Amygdala (tissue), 56 donors: Measurements from ENCODE around the gene PCDHGC5.

Source experiments
- DNase-seq, 56 donors: peaks; one replicate each; lab custom pipeline; 2025; lab: John Stamatoyannopoulos, UW

Gene PCDHGC5

DNA sequence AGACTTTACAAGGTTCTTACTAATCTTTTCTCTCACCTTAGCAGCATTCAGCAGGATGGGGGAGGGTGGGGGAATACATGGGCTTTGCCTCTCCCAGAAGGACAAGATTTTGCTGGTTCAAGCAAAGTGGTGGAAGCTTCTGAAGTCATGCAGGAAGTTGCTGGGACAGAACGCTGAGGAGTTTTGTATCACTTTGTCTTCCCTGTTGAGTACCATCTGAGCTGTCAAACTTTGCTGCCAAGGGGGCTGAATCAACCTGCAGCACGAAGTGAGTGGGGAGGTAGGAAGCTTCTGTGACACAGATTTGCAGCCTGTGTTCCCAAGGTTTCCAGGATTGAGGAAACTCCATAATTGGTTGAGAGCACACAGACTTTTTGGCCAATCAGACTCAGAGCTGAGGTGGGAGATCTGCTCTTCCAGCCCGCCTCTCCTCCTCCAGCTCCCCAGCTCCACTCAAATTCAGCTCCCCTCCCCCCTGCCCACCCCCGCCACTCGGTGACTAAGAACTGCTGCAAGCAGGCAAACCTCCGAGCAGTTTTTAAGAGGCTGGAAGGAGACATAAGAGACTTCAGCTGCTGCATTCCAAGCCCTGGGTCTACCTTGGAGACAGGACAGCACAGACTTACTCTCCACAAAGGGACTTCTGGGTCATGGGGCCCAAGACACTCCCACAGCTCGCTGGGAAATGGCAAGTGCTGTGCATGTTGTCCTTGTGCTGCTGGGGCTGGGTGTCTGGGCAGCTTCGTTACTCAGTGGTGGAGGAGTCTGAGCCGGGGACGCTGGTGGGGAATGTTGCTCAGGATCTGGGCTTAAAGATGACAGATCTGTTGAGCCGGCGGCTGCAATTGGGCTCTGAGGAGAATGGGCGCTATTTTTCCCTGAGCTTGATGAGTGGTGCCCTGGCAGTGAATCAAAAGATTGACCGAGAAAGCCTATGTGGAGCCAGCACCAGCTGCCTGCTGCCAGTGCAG is at the start of gene PCDHGC5:
Gene PCDHGC5 (plus strand): TSS at position 491 of the 971 bp plus-strand sequence. CDS start 160 bp downstream, at position 651.
- peak in 42 of 56 donors; percentile 35 to 86 (median 66) for DNase-seq

DNA sequence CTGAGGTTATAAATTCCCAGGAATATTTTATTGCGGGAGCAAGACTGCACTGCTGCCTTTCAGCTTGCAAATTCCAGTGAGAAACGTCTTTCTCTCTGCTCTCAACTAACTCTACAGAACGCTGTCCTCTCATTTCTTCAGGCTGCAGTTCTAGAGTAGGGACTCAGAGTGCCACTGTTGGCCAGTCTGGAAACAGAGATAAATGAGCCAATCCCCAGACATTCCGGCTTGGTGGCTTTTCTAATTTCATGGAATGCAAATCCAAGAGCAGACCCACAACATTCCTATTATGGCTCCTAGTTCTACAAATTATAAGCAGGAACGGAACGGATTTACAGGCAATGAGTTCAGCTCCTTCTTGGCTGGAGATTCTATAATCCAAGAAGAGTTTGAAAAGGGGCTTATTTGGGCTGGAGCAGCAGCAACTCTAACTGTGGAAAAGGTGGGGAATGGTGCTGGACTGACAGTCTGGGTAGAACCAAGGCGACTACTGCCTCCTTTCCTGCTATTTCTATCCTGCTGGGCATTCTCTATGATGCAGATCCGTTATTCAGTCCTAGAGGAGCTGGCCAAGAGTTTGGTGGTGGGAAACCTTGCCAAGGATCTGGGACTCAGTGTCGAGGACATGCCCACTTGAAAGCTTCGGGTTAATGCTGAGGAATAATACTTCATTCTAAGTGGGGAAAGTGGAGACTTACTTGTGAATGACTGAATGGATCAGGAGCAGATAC is 49.3 kb upstream of the PCDHGC5 start:
- no peak for DNase-seq

DNA sequence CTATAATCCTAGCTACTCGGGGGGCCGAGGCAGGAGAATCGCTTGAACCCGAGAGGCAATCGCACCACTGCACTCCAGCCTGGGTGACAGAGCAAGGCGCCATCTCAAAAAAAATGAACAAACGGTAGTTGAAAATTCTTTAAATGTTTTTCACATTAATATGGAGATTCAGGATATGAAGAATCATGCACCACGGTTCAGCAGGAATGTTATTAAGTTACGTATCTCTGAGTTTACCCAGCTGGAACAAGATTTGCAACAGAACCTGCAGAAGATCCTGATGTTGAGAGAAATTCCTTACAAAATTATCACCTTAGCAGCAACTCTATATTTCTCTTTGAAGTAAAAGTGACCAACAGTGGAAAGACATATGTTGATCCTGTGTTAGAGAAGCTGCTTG is 48.5 kb upstream of the PCDHGC5 start:
- no peak for DNase-seq

DNA sequence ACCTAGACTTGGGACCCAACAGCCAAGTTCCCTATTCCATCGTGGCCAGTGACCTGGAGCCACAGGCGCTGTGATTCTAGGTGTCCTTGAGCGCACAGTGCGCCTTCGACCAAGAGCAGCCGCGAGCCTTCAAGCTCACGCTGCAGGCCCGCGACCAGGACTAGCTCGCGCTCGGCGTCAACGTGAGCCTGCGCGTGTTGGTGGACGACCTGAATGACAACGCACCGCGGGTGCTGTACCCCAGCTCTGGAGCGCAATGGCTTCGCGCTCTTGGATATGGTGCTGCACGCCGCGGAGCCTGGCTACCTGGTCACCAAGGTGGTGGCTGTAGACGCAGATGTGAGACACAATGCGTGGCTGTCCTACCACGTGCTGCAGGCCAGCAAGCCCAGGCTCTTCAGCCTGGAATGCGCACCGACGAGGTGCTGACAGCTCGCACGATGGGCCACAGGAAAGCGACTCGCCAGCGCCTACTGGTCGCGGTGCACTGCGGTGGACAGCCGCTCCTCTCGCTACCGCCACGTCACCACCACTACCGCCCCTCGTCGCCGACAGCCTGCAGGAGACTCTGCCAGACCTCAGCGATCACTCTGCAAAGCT is 47.2 kb upstream of the PCDHGC5 start:
- no peak for DNase-seq

GRCh38 chr5:141465351-141465750 is 23.5 kb upstream of the PCDHGC5 start:
- DNase-seq = no peak

GRCh38 chr5:141475625-141476131 is 13.2 kb upstream of the PCDHGC5 start, which contains the start of gene PCDHGC3:
PCDHGC3 (plus strand) TSS chr5:141475966; CDS start chr5:141476117, 151 bp downstream.
- peak in 52 of 56 donors; percentile 41 to 92 (median 79) for DNase-seq

GRCh38 chr5:141476132-141476911 is 12.6 kb upstream of the PCDHGC5 start:
- DNase-seq = peak in 10 of 56 donors; percentile 29 to 59 (median 46)

- DNase-seq = no peak
These were observed 11.8 kb upstream of the PCDHGC5 start for GRCh38 chr5:141477044-141477575.

- DNase-seq = no peak
These were observed 11.1 kb upstream of the PCDHGC5 start for GRCh38 chr5:141477815-141478214.

DNA sequence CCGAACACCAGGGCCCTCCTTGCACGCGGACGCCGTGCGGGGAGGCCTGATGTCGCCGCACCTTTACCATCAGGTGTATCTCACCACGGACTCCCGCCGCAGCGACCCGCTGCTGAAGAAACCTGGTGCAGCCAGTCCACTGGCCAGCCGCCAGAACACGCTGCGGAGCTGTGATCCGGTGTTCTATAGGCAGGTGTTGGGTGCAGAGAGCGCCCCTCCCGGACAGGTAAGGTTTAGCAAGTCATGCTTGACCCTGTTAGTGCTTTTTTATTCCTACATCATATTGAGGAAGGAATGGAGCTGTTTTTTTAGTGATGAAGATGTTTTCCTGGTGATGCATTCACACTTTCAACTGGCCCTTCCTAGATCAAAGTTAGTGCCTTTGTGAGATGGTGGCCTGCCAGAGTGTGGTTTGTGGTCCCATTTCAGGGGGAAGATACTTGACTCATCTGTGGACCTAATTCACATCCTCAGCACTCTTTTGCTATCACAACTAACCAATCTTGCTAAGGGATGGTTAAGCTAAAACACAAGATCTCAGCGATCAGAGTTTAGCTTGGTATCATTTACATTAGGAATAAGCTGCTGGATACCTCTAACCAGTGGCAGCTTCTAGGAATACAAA is 10.4 kb upstream of the PCDHGC5 start:
- DNase-seq = no peak

GRCh38 chr5:141479776-141480175 is 9.1 kb upstream of the PCDHGC5 start:
- DNase-seq = no peak

- no peak for DNase-seq
These were observed 5.0 kb upstream of the PCDHGC5 start for GRCh38 chr5:141483902-141484301.

GRCh38 chr5:141484310-141484640 is 4.6 kb upstream of the PCDHGC5 start:
- DNase-seq = no peak

- peak in 20 of 56 donors; percentile 24 to 61 (median 52) for DNase-seq
These were observed 4.1 kb upstream of the PCDHGC5 start, which contains the start of gene PCDHGC4 for GRCh38 chr5:141484641-141485311. PCDHGC4 (plus strand) TSS chr5:141485030; CDS start chr5:141485174, 144 bp downstream.

DNA sequence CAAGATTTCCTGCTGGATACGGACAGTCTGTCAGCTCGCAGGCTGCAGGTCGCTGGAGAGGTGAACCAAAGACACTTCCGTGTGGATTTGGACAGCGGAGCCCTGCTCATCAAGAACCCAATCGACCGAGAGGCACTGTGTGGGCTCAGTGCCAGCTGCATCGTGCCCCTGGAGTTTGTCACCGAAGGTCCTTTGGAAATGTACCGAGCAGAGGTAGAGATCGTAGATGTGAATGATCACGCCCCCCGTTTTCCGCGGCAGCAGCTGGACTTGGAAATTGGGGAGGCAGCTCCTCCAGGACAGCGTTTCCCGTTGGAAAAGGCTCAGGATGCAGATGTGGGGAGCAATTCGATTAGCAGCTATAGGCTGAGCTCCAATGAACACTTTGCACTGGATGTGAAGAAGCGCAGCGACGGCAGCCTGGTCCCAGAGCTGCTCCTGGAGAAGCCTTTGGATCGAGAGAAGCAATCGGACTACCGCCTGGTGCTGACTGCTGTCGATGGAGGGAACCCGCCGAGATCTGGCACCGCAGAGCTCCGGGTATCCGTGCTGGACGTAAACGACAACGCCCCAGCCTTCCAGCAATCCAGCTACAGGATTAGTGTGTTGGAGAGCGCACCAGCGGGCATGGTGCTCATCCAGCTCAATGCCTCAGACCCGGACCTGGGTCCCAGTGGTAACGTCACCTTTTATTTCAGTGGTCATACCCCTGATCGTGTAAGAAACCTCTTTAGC is 3.4 kb upstream of the PCDHGC5 start:
- DNase-seq = no peak

- DNase-seq = no peak
These were observed 2.8 kb upstream of the PCDHGC5 start for GRCh38 chr5:141486091-141486490.

- DNase-seq = no peak
These were observed 1.8 kb upstream of the PCDHGC5 start for GRCh38 chr5:141487131-141487530.

- DNase-seq = peak in 1 of 56 donors; percentile 14
These were observed 960 bp downstream of the PCDHGC5 start for GRCh38 chr5:141489841-141490240.
